BJ (cell line): ENCODE results near the gene ZFP28. TPM values are rescaled to one million over a fixed set of nuclear protein-coding genes. Genes with fewer than 3 reads are reported as not detected.

Experiments used
- CTCF ChIA-PET: fragments of 350-600 bp; formaldehyde crosslinking; extraction: SDS; loops from one replicate; lab custom pipeline; 2021; ENCODE audit warnings: antibody characterized with exemption, inconsistent platforms; lab: Yijun Ruan, JAX
- POLR2A ChIA-PET: fragments of 300-600 bp; sonication (Branson Sonifier 250); formaldehyde crosslinking; extraction: SDS; loops from one replicate; lab custom pipeline; 2021; ENCODE audit warnings: antibody characterized with exemption; lab: Charles Lee
- DNase-seq: peaks from one replicate; pipeline ENCODE4 v3.0.0-alpha.2; 2011; ENCODE audit warnings: low read depth
- H3K27me3 ChIP-seq: 2 replicates; pipeline ENCODE4 v1.6.0; 2011; ENCODE audit warnings: low read length; ENCODE audit not compliant: control insufficient read depth, insufficient read depth
- H3K36me3 ChIP-seq: 2 replicates; pipeline ENCODE4 v1.5.1; 2011; ENCODE audit warnings: low read length; ENCODE audit not compliant: control insufficient read depth, insufficient read depth
- H3K4me3 ChIP-seq: 2 replicates; pipeline ENCODE4 v1.5.1; 2011; ENCODE audit warnings: low read depth, mild to moderate bottlenecking, control low read depth, low read length
- CTCF ChIP-seq: IDR thresholded peaks from 2 replicates; pipeline ENCODE4 v1.5.1; 2011; ENCODE audit warnings: low read depth, mild to moderate bottlenecking, control low read depth, inconsistent platforms, low read length, moderate library complexity; ENCODE audit not compliant: insufficient read depth
- polyA plus RNA-seq: library from polyadenylated mRNA; depleted of rRNA; stranded (reverse); fragments of >200 nt; gene quantifications from 2 replicates; pipeline ENCODE4 v1.2.3, GENCODE V29; 2011

ZFP28 gene
- polyA plus RNA-seq, 1 experiment, result 2.6 TPM

GRCh38 chr19:56525214-56525860, 13.4 kb upstream of the ZFP28 start:
- no peak overlapping the region for H3K4me3 ChIP-seq
- CTCF ChIA-PET, result no interaction called here
- no peak for TF ChIP-seq CTCF
- no peaks in the 10 kb centered on the region for H3K36me3 ChIP-seq
- DNase-seq, result no peak
- no peaks in the 10 kb centered on the region for H3K27me3 ChIP-seq
- POLR2A ChIA-PET, result no interaction called here

- no peak overlapping the region for H3K4me3 ChIP-seq
- no peak for TF ChIP-seq CTCF
- no peaks in the 10 kb centered on the region for H3K27me3 ChIP-seq
- ChIA-PET POLR2A (no interaction called here), CTCF (no interaction called here)
- DNase-seq, result no peak
- H3K36me3 ChIP-seq, result no peaks in the 10 kb centered on the region; the same call in 1 of the 2 replicates
These were observed 1.3 kb upstream of the ZFP28 start for GRCh38 chr19:56537442-56537841.

GRCh38 chr19:56538254-56538760, 441 bp upstream of the ZFP28 start:
- TF ChIP-seq CTCF, result no peak
- H3K36me3 ChIP-seq, result no peaks in the 10 kb centered on the region; the same call in 1 of the 2 replicates
- ChIA-PET POLR2A (no interaction called here), CTCF (no interaction called here)
- peak; percentile 31 for DNase-seq
- H3K27me3 ChIP-seq, result no peaks in the 10 kb centered on the region
- H3K4me3 ChIP-seq, result peak overlapping the region; percentile 86

GRCh38 chr19:56543776-56544175, 5.0 kb downstream of the ZFP28 start:
- no peaks in the 10 kb centered on the region for H3K27me3 ChIP-seq
- no peak overlapping the region for H3K4me3 ChIP-seq
- H3K36me3 ChIP-seq, result peaks cover 5% of the 10 kb centered on the region

GRCh38 chr19:56547535-56547934, 8.8 kb downstream of the ZFP28 start:
- CTCF ChIA-PET, result no interaction called here
- no peak for DNase-seq
- POLR2A ChIA-PET, result no interaction called here
- no peak overlapping the region for H3K4me3 ChIP-seq
- H3K36me3 ChIP-seq, result peaks cover 19% of the 10 kb centered on the region
- no peak for TF ChIP-seq CTCF
- no peaks in the 10 kb centered on the region for H3K27me3 ChIP-seq

More at GRCh38 chr19:56543776-56544175, 5.0 kb downstream of the ZFP28 start:
- CTCF ChIA-PET, result no interaction called here
- DNase-seq, result no peak
- no peak for TF ChIP-seq CTCF
- POLR2A ChIA-PET, result no interaction called here
